H9 (cell line): ENCODE measurements around the gene SLC46A3. TPM values are rescaled to one million over a fixed set of nuclear protein-coding genes. Genes with fewer than 3 reads are reported as not detected.

ENCODE experiments used
- DNase-seq: peaks from one replicate; pipeline ENCODE4 v3.0.0-alpha.2; 2017
- H2AFZ ChIP-seq: one replicate; pipeline ENCODE4 v1.6.1; 2013; ENCODE audit warnings: mild to moderate bottlenecking, low read length, control low read depth, moderate library complexity
- H2AK5ac ChIP-seq: 2 replicates; pipeline ENCODE4 v1.6.1; 2013; ENCODE audit warnings: low read length, control low read depth, mixed read lengths; ENCODE audit not compliant: insufficient read length
- H2BK120ac ChIP-seq: one replicate; pipeline ENCODE4 v1.6.1; 2013; ENCODE audit warnings: low read depth, mild to moderate bottlenecking, low read length, control low read depth, inconsistent platforms; ENCODE audit not compliant: poor library complexity, severe bottlenecking
- H2BK12ac ChIP-seq: 2 replicates; pipeline ENCODE4 v1.6.1; 2013; ENCODE audit warnings: low read length, control low read depth, mixed read lengths, low read depth; ENCODE audit not compliant: insufficient read length
- H2BK15ac ChIP-seq: 2 replicates; pipeline ENCODE4 v1.6.1; 2013; ENCODE audit warnings: low read depth, low read length, control low read depth
- H2BK20ac ChIP-seq: one replicate; pipeline ENCODE4 v1.6.1; 2013; ENCODE audit warnings: low read depth, mild to moderate bottlenecking, low read length, control low read depth, inconsistent platforms; ENCODE audit not compliant: poor library complexity, severe bottlenecking
- H2BK5ac ChIP-seq: 2 replicates; pipeline ENCODE4 v1.6.1; 2013; ENCODE audit warnings: low read length, control low read depth, mixed read lengths; ENCODE audit not compliant: insufficient read length
- H3K14ac ChIP-seq: 2 replicates; pipeline ENCODE4 v1.6.1; 2013; ENCODE audit warnings: low read length, control low read depth; ENCODE audit not compliant: insufficient read depth
- H3K18ac ChIP-seq: 2 replicates; pipeline ENCODE4 v1.6.1; 2013; ENCODE audit warnings: low read depth, mild to moderate bottlenecking, mixed read lengths, low read length, control low read depth; ENCODE audit not compliant: insufficient read length
- H3K23ac ChIP-seq: 2 replicates; pipeline ENCODE4 v1.6.1; 2013; ENCODE audit warnings: low read length, control low read depth, mixed read lengths, low read depth; ENCODE audit not compliant: insufficient read length
- H3K23me2 ChIP-seq: 2 replicates; pipeline ENCODE4 v1.6.1; 2013; ENCODE audit warnings: low read depth, mild to moderate bottlenecking, mixed read lengths, low read length, control low read depth; ENCODE audit not compliant: insufficient read length, poor library complexity, severe bottlenecking
- H3K27ac ChIP-seq: 2 replicates; pipeline ENCODE4 v1.5.1; 2013; ENCODE audit warnings: low read length, control low read depth, mixed read lengths, low read depth; ENCODE audit not compliant: insufficient read length
- H3K27me3 ChIP-seq: 2 replicates; pipeline ENCODE4 v1.6.1; 2013; ENCODE audit warnings: low read length, control low read depth, inconsistent platforms; ENCODE audit not compliant: insufficient read depth
- H3K4ac ChIP-seq: 2 replicates; pipeline ENCODE4 v1.6.1; 2013; ENCODE audit warnings: low read depth, mild to moderate bottlenecking, control low read depth, inconsistent platforms, low read length, moderate library complexity
- H3K4me1 ChIP-seq: 2 replicates; pipeline ENCODE4 v1.6.1; 2013; ENCODE audit warnings: low read length, control low read depth, inconsistent platforms; ENCODE audit not compliant: insufficient read depth
- H3K4me2 ChIP-seq: 2 replicates; pipeline ENCODE4 v1.6.1; 2013; ENCODE audit warnings: low read length, control low read depth, mixed read lengths; ENCODE audit not compliant: insufficient read length, insufficient read depth
- H3K56ac ChIP-seq: 2 replicates; pipeline ENCODE4 v1.6.1; 2013; ENCODE audit warnings: low read depth, mild to moderate bottlenecking, mixed read lengths, low read length, control low read depth; ENCODE audit not compliant: insufficient read length
- H3K79me1 ChIP-seq: 2 replicates; pipeline ENCODE4 v1.6.1; 2013; ENCODE audit warnings: low read depth, mild to moderate bottlenecking, moderate library complexity, low read length, control low read depth, inconsistent platforms; ENCODE audit not compliant: insufficient read depth, poor library complexity, severe bottlenecking
- H3K79me2 ChIP-seq: 2 replicates; pipeline ENCODE4 v1.6.1; 2013; ENCODE audit warnings: low read length, control low read depth, inconsistent platforms; ENCODE audit not compliant: insufficient read depth
- H3K9ac ChIP-seq: 2 replicates; pipeline ENCODE4 v1.6.1; 2013; ENCODE audit warnings: low read length, control low read depth, mixed read lengths; ENCODE audit not compliant: insufficient read length; ENCODE audit errors: extremely low read depth
- H3K9me3 ChIP-seq: one replicate; pipeline ENCODE4 v1.6.1; 2013; ENCODE audit warnings: low read depth, low read length, inconsistent platforms; ENCODE audit not compliant: control insufficient read depth
- H3T11ph ChIP-seq: one replicate; pipeline ENCODE4 v1.6.1; 2013; ENCODE audit warnings: mild to moderate bottlenecking, low read length, control low read depth, inconsistent platforms
- H4K20me1 ChIP-seq: one replicate; pipeline ENCODE4 v1.6.1; 2013; ENCODE audit not compliant: control insufficient read depth, insufficient read length, insufficient read depth
- H4K5ac ChIP-seq: 2 replicates; pipeline ENCODE4 v1.6.1; 2013; ENCODE audit warnings: low read depth, mild to moderate bottlenecking, mixed read lengths, low read length, control low read depth; ENCODE audit not compliant: insufficient read length
- H4K8ac ChIP-seq: replicated peaks from 2 replicates; pipeline ENCODE4 v1.6.1; 2013; ENCODE audit warnings: low read length, control low read depth, mixed read lengths, low read depth; ENCODE audit not compliant: insufficient read length
- H4K91ac ChIP-seq: 2 replicates; pipeline ENCODE4 v1.6.1; 2013; ENCODE audit warnings: low read depth, mild to moderate bottlenecking, moderate library complexity, mixed read lengths, low read length, control low read depth; ENCODE audit not compliant: insufficient read length
- H3K27ac Mint-ChIP-seq, 3 experiments: 2 replicates in 2 of 3; 3 replicates in 1 of 3; pipeline ENCODE4 v1.8.0; 2020 to 2021; ENCODE audit warnings: mixed read lengths in 3 of 3, mild to moderate bottlenecking in 1 of 3, moderate library complexity in 1 of 3
- H3K27me3 Mint-ChIP-seq: 2 replicates; pipeline ENCODE4 v1.8.0; 2021; ENCODE audit warnings: low read depth, mild to moderate bottlenecking, moderate library complexity, mixed read lengths
- H3K36me3 Mint-ChIP-seq, 3 experiments: 2 replicates in 2 of 3; 3 replicates in 1 of 3; pipeline ENCODE4 v1.8.0; 2020 to 2021; ENCODE audit warnings: low read depth in 3 of 3, mixed read lengths in 3 of 3; ENCODE audit not compliant: insufficient read depth in 1 of 3
- H3K4me1 Mint-ChIP-seq, 2 experiments: 2 replicates each; pipeline ENCODE4 v1.8.0; 2020; ENCODE audit warnings: mixed read lengths in 2 of 2
- H3K4me3 Mint-ChIP-seq, 2 experiments: 2 replicates in 1 of 2; 3 replicates in 1 of 2; pipeline ENCODE4 v1.8.0; 2020 to 2021; ENCODE audit warnings: mild to moderate bottlenecking in 2 of 2, mixed read lengths in 2 of 2, moderate library complexity in 1 of 2
- H3K9me3 Mint-ChIP-seq, 2 experiments: 2 replicates in 1 of 2; 3 replicates in 1 of 2; pipeline ENCODE4 v1.8.0; 2020; ENCODE audit warnings: mild to moderate bottlenecking in 2 of 2, mixed read lengths in 2 of 2, moderate library complexity in 1 of 2
- CTCF ChIP-seq: fragments of 200-600 bp; sonication (generic); conservative IDR thresholded peaks from 3 replicates; pipeline ENCODE4 v1.8.0; 2021; ENCODE audit warnings: antibody characterized with exemption, mild to moderate bottlenecking
- WGBS: extraction: QIAGEN DNeasy Blood & Tissue Kit; methylation state at CpG from one replicate; pipeline ENCODE4 v1.1.7; 2013; ENCODE audit warnings: missing lambda C conversion rate, low lambda C conversion rate, mixed read lengths; ENCODE audit not compliant: insufficient read length; ENCODE audit errors: extremely low coverage; 5-methylcytosine and 5-hydroxymethylcytosine counted together
- total RNA-seq: library from RNA; stranded (reverse); gene quantifications from 2 replicates; pipeline ENCODE4 v1.2.1, GENCODE V29; 2021

The SLC46A3 gene
- total RNA-seq, 1 experiment from 2014 or later = 0.26 TPM

- no peaks in the 10 kb centered on the region for H3K4me1 ChIP-seq
- H3K27me3 Mint-ChIP-seq = peaks cover 34% of the 10 kb centered on the region
- no peaks in the 10 kb centered on the region for H4K20me1 ChIP-seq
- H2AK5ac ChIP-seq = no peak overlapping the region
- H3K18ac ChIP-seq = no peak overlapping the region
- H2BK5ac ChIP-seq = no peak overlapping the region
- no peaks in the 10 kb centered on the region; a peak in 1 of 5 replicates for H3K9me3 Mint-ChIP-seq
- H3K79me2 ChIP-seq = no peaks in the 10 kb centered on the region
- H3K27ac ChIP-seq = no peak overlapping the region
- peak overlapping the region in 2 of 3 experiments; percentile 21 to 71; a peak in 3 of 7 replicates for H3K27ac Mint-ChIP-seq
- H3K23ac ChIP-seq = no peak overlapping the region
- no peak overlapping the region for H2BK120ac ChIP-seq
- no peak overlapping the region for H2BK20ac ChIP-seq
- H3T11ph ChIP-seq = no peak overlapping the region
- H3K4me2 ChIP-seq = peak overlapping the region; percentile 68
- H3K36me3 Mint-ChIP-seq = no peaks in the 10 kb centered on the region; a peak in 1 of 7 replicates
- no peak overlapping the region for H2BK12ac ChIP-seq
- no peak overlapping the region for H4K5ac ChIP-seq
- no peak for TF ChIP-seq CTCF
- no peak overlapping the region; the same call in 1 of the 2 replicates for H3K14ac ChIP-seq
- peaks cover 4% of the 10 kb centered on the region for H3K23me2 ChIP-seq
- no peaks in the 10 kb centered on the region for H3K9me3 ChIP-seq
- no peak overlapping the region for H3K4ac ChIP-seq
- H3K27me3 ChIP-seq = no peaks in the 10 kb centered on the region; the same call in 1 of the 2 replicates
- H3K4me3 Mint-ChIP-seq = peak overlapping the region; percentile 92
- DNase-seq = no peak
- H3K9ac ChIP-seq = no peak overlapping the region
- peaks cover 12 to 14% of the 10 kb centered on the region in 2 experiments for H3K4me1 Mint-ChIP-seq
- no peak overlapping the region for H4K8ac ChIP-seq
- no peaks in the 10 kb centered on the region for H3K79me1 ChIP-seq
- H3K56ac ChIP-seq = no peak overlapping the region
- no peak overlapping the region for H2AFZ ChIP-seq
- H2BK15ac ChIP-seq = no peak overlapping the region
- no CpG with 5 or more reads among the region's 15 CpGs for WGBS
- H4K91ac ChIP-seq = no peak overlapping the region
These were observed 671 bp upstream of the SLC46A3 start for GRCh38 chr13:28719227-28720055.
